ENCODE measurements around the gene WDR59.
"Not testable (repeated sequence)": the region's sequence is repeated elsewhere in the genome, so short reads cannot be mapped to it uniquely, and the experiment has no call there.

WDR59 gene

GRCh38 chr16:75011634-75012307, 26.8 kb upstream of the WDR59 start:
- DNase-seq: peak; percentile 20

- DNase-seq: no peak
Measured at GRCh38 chr16:75010427-75010826, 25.5 kb upstream of the WDR59 start.

GRCh38 chr16:75007443-75007842, 22.5 kb upstream of the WDR59 start:
- no peak for DNase-seq

GRCh38 chr16:75005697-75006096, 20.8 kb upstream of the WDR59 start:
- DNase-seq: no peak

- no peak for DNase-seq
Measured at GRCh38 chr16:75004460-75004859, 19.5 kb upstream of the WDR59 start.

GRCh38 chr16:75003931-75004330, 19.0 kb upstream of the WDR59 start:
- no peak for DNase-seq

- DNase-seq: no peak
Measured at GRCh38 chr16:75002474-75002873, 17.6 kb upstream of the WDR59 start.

- DNase-seq: no peak
Measured at GRCh38 chr16:75000481-75001081, 15.7 kb upstream of the WDR59 start.

GRCh38 chr16:74999609-75000480, 14.9 kb upstream of the WDR59 start:
- DNase-seq: peak; percentile 57

GRCh38 chr16:74999219-74999608, 14.3 kb upstream of the WDR59 start:
- DNase-seq: peak; percentile 43

GRCh38 chr16:74998481-74999218, 13.7 kb upstream of the WDR59 start, which contains the start of gene ZNRF1:
Gene ZNRF1, plus strand, starts transcription at chr16:74999024. Its CDS starts 648 bp downstream, at chr16:74999672.
- DNase-seq: peak; percentile 81

GRCh38 chr16:74997042-74997491, 12.1 kb upstream of the WDR59 start:
- no peak for DNase-seq

GRCh38 chr16:74995986-74996385, 11.1 kb upstream of the WDR59 start:
- no peak for DNase-seq

GRCh38 chr16:74991593-74992403, 6.9 kb upstream of the WDR59 start:
- no peak for DNase-seq

GRCh38 chr16:74991268-74991592, 6.3 kb upstream of the WDR59 start:
- no peak for DNase-seq

GRCh38 chr16:74990832-74991231, 5.9 kb upstream of the WDR59 start:
- DNase-seq: no peak

- not testable (repeated sequence) for DNase-seq
Measured at GRCh38 chr16:74989864-74990263, 4.9 kb upstream of the WDR59 start.

- DNase-seq: no peak
Measured at GRCh38 chr16:74987027-74987681, 2.2 kb upstream of the WDR59 start.

- DNase-seq: no peak
Measured at GRCh38 chr16:74984194-74984528, 762 bp downstream of the WDR59 start.

GRCh38 chr16:74982256-74982655, 2.7 kb downstream of the WDR59 start:
- DNase-seq: no peak

GRCh38 chr16:74975591-74975990, 9.3 kb downstream of the WDR59 start:
- no peak for DNase-seq

GRCh38 chr16:74973304-74973703, 11.6 kb downstream of the WDR59 start:
- no peak for DNase-seq
